ENCODE measurements around the gene RBM6. TPM values are rescaled to one million over a fixed set of nuclear protein-coding genes. Genes with fewer than 3 reads are reported as not detected.
"Not testable (repeated sequence)": the region's sequence is repeated elsewhere in the genome, so short reads cannot be mapped to it uniquely, and the experiment has no call there.

The RBM6 gene
- total and polyA plus RNA-seq, 2 experiments from 2014 or later, result 62.7 to 121 TPM

GRCh38 chr3:49900491-49901153 lies 39.3 kb upstream of the RBM6 start:
- Histone ChIP-seq H3K27ac (no peak overlapping the region), H3K27me3 (no peaks in the 10 kb centered on the region), H3K4me1 (ENCODE audit: low read depth) (no peaks in the 10 kb centered on the region), H3K36me3 (no peaks in the 10 kb centered on the region), H3K4me3 (no peak overlapping the region), H3K9me3 (ENCODE audit: low read depth) (no peaks in the 10 kb centered on the region)
- DNase-seq (ENCODE audit: low read depth in 1 of 2, low spot score in 1 of 2), result no peak
- no peak for TF ChIP-seq CTCF (IDR thresholded peaks at IDR 0.05; ENCODE audit: low read depth, low read length)

- no peaks in the 10 kb centered on the region for H3K36me3 ChIP-seq
- no peaks in the 10 kb centered on the region for H3K9me3 ChIP-seq (ENCODE audit: low read depth)
- no peak for DNase-seq (ENCODE audit: low read depth in 1 of 2, low spot score in 1 of 2)
- no peaks in the 10 kb centered on the region for H3K27me3 ChIP-seq
- peaks cover 4% of the 10 kb centered on the region for H3K4me1 ChIP-seq (ENCODE audit: low read depth)
- no peak for TF ChIP-seq CTCF (IDR thresholded peaks at IDR 0.05; ENCODE audit: low read depth, low read length)
- no peak overlapping the region for H3K27ac ChIP-seq
- H3K4me3 ChIP-seq, result no peak overlapping the region
These were observed 38.3 kb upstream of the RBM6 start for GRCh38 chr3:49901366-49902339.

GRCh38 chr3:49902511-49903345 lies 37.2 kb upstream of the RBM6 start:
- no peak for DNase-seq (ENCODE audit: low read depth in 1 of 2, low spot score in 1 of 2)
- H3K27me3 ChIP-seq, result no peaks in the 10 kb centered on the region
- H3K9me3 ChIP-seq (ENCODE audit: low read depth), result no peaks in the 10 kb centered on the region
- H3K4me1 ChIP-seq (ENCODE audit: low read depth), result peaks cover 4% of the 10 kb centered on the region
- no peak overlapping the region for H3K4me3 ChIP-seq
- H3K36me3 ChIP-seq, result no peaks in the 10 kb centered on the region
- H3K27ac ChIP-seq, result no peak overlapping the region
- TF ChIP-seq CTCF (IDR thresholded peaks at IDR 0.05; ENCODE audit: low read depth, low read length), result no peak

- Histone ChIP-seq H3K9me3 (ENCODE audit: low read depth) (no peaks in the 10 kb centered on the region), H3K4me1 (ENCODE audit: low read depth) (peaks cover 10% of the 10 kb centered on the region), H3K27ac (no peak within 1 kb of the TSS), H3K27me3 (no peaks in the 10 kb centered on the region), H3K4me3 (no peak within 1 kb of the TSS), H3K36me3 (no peaks in the 10 kb centered on the region)
- no peak for TF ChIP-seq CTCF (IDR thresholded peaks at IDR 0.05; ENCODE audit: low read depth, low read length)
- peak; percentile 54 to 78 for DNase-seq (ENCODE audit: low read depth in 1 of 2, low spot score in 1 of 2)
These were observed 36.2 kb upstream of the RBM6 start, which contains the start of gene MST1R for GRCh38 chr3:49903451-49904424. TSS of gene MST1R (minus strand) at chr3:49903873. CDS start at chr3:49903609, 264 bp downstream.

GRCh38 chr3:49904448-49904847 lies 35.5 kb upstream of the RBM6 start:
- not testable (repeated sequence) for H3K4me3 ChIP-seq; H3K27me3 ChIP-seq; H3K27ac ChIP-seq; DNase-seq (ENCODE audit: low read depth in 1 of 2, low spot score in 1 of 2); H3K36me3 ChIP-seq; H3K9me3 ChIP-seq (ENCODE audit: low read depth)
- peaks cover 10% of the 10 kb centered on the region for H3K4me1 ChIP-seq (ENCODE audit: low read depth)

Measured in cardiac muscle cell (in vitro differentiated cells and primary cell).